Dedifferentiated amniotic fluid mesenchymal stem cell (primary cell): ENCODE results near the gene RAPSN.

Source experiments
- DNase-seq: peaks from one replicate; pipeline ENCODE4 v3.0.0-alpha.2; 2016; ENCODE audit errors: extremely low spot score

Gene RAPSN

DNA sequence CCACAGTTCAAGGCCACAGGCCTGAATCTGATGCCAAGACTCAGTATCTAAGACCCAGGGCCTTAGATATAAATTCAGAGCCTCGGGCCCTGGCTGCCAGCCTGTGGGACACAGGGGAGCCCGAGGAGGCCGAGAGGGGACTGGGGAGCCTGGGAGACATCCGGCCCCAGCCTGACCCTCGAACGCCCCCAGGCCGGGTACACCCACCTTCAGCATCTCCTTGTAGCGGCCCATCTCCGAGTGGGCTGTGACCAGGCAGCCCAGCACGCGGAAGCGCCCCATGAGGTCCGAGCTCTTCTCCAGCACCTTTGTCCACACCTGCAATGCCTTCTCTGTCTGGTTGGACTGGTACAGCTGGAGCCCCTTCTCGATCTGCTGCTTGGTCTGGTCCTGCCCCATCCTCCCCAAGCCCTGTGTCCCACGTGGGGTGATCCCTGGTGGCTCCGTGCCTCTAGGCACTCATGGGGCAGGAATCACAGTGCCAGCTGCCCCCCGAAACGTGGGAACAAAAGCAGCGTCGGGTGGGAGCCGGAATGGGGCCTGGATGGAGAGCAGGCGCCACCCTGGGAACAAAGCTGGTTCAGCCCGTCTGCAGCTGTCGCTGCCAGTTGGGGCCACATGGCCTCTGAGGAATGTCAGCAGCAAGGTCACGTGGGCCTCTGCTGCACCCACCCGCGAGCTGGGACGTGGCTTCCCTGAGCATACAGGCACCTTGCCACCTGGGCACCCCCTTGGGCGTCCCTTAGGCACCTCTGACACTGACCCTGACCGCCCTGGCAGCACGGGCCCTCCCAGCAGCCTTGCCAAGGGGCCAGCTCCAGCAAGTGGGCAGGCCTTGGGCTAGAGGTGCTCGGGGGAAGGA, at the start of gene RAPSN:
Gene RAPSN (minus strand): TSS at position 571 of the 862 bp plus-strand sequence. CDS start 172 bp downstream, at position 399.
- no peak for DNase-seq

DNA sequence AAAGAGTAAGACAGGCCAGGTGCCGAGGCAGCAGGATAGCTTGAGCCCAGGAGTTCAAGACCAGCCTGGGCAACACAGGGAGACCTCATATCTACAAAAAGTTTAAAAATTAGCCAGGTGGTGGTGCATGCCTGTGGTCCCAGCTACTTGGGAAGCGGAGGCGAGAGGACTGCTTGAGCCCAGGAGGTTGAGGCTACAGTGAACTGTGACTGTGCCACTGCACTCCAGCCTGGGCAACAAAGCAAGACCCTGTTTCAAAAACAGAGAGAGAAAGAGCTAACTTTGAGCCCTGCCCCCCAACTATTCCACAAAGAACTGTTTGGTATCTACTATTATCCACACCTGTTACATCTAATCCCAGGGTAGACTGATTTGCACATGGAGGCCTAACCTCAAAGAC, 49.2 kb upstream of the RAPSN start:
- no peak for DNase-seq

DNA sequence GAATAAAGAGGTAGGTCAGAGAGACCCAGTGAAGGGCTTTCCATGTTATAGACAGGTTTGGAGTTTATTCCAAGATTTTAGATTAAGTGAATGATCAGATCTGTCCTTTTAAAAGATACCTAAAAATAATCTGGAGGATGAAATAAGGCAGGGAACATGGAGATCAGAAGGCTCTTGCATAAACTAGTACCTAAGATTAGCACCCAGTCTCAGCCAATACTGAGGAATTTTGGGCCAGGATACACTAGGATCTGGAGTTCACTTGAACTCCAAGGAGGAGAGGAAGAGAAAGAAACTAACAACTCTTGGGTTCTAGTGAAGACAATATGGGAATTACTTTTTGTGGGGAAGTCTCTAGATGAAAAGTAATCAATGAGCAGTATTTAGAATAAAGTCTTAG, 47.9 kb upstream of the RAPSN start:
- no peak for DNase-seq

DNA sequence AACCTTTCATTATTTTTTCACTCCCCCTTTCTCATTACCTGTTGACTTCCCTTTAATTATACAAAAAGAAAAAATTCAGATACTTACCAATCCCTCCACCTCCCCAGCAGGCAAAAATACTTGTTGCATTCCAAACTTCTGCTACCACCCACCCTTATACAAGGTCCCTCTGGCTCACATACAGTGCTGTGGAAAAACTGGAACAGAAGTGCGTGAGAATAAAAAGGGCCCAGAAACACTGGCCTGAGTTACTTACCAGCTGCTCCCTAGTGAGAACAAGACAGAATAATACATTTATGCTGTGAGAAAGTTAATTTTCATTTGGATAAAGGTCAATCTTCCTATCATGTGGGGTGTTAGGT, 46.9 kb upstream of the RAPSN start:
- DNase-seq, result no peak

DNA sequence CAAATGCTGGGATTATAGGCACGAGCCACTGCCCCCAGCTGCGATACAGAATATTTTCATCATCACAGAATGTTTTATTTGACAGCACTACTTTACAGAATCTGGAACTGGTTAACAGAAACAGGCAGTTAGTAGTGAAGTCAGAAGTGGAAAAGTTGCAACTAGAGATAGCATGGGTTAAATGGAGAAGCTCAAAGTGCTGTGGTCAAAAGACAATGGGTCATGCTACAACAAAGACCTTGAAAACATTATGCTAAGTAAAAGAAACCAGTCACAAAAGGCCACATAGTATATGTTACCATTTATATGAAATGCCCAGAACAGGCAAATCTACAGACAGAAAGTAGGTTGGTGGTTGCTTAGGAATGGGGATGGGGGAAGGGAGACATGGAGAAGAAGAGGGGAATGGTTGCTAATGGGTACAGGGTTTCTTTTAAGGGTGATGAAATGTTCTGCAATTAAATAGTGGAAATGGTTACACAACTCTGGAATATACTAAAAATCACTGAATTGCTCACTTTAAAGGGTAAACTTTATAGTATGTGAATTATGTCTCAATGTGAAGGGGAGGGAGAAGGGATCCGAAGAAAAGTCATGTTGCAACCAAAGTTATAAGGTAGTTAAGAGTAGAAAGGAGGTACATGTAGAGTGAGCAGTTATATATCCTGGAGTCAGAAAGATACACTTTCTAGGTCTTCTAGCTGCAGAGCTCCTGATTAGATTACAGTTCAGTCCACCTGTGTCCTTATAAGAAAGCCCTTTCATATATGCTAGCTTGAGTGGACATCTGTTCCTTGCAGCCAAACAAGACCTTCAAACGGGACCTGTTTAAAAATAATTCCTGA, 46.3 kb upstream of the RAPSN start:
- DNase-seq, result peak; percentile 87

DNA sequence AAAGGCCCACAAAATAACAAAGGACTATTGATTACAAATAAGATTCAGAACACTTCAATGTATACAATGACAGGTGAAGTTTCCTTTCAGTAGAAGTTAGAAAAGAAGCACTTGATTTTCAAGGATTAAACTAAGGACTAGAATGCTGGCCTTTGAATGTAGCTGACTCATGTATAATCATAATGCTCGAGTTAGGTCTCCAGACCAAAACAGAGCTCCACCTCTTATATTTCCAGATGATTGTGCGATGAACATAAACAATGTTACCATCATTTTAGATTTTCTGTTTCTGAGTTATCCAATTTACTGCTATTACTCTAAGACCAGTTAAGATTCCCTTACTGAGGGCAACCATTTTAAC, 40.4 kb upstream of the RAPSN start:
- DNase-seq, result peak; percentile 42

DNA sequence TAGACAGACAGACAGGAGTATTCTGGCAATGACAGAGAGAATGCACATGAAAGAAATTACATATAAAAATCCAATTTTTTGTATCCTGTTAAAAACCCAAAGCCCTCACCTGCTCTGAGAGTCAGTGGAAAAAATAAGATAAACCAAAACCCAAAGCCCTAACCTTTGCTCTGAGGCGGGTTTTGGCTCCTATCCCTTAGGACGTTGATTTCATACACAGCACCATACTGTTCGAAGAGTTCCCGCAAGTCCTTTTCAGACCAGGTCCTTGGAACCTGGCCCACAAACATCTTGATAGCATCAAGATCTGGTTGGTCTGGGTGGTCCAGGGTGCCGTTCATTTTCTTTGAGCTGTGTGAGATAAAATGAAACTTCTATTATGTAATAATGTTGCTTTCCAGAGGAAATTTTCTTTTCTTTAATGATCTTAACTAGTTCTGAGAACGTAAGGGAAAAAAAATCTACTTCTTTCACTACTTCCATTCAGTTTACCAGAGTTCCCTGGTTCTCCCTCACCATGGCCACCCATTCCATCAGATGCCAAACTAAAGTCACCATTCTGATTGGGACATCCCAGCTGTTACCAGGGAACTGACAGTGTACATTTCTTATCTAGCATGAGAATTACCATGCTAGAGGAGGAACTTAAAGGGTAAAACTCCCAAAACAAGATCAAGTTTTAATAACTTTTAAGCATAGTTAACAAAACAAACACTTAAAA, 39.9 kb upstream of the RAPSN start:
- no peak for DNase-seq

DNA sequence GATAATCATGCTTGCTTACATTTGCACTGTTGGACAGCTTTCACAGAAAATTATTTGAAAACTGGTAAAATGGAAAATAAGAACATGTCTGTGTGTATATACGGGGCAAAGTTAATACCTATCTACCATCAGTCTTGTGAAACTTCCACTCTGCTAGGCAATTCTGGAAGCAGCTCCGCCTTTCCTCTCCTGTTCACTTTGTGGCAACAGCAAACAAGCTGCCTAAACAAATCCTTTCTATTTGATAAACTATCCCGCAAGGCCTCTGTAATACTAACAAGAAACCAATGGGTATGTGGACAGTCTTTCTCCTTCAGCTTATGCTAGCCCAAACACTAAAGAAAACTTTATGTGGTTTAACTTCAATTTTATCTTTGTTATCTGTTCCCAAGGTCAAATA, 39.2 kb upstream of the RAPSN start:
- DNase-seq, result no peak

DNA sequence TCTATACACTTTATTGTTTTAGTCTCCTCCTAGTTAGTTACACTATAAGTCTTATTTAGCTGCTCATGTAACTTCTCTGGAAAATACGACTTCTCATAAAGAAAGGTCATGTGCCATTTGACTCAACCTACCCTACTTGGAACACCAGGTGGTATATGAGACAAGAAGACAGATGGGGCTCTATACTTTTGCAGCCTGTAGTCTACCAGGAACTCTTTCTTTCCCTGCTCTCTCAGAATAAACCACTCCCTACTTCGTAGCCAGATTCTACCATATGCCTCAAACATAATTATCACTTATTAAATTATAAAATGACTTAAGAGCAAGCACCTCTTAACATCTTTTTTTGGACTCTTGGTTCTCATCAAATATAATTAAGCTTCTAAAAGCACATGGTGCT, 38.5 kb upstream of the RAPSN start:
- DNase-seq, result no peak

DNA sequence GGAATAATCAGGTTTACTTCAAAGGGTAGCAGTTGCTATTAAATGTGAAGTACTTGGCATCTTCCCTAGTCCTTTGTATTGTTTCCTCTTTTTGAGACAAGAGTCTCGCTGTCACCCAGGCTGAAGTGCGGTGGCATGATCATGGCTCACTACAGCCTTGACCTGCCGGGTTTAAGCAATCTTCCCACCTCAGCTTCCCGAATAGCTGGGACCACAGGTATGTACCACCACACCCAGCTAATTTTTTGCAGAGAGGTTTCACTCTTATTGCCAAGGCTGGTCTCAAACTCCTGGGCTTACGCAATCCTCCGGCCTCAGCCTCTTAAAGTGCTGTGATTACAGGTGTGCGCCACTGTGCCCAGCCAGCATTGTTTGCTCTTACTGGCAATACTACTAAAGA, 36.2 kb upstream of the RAPSN start:
- DNase-seq, result no peak

DNA sequence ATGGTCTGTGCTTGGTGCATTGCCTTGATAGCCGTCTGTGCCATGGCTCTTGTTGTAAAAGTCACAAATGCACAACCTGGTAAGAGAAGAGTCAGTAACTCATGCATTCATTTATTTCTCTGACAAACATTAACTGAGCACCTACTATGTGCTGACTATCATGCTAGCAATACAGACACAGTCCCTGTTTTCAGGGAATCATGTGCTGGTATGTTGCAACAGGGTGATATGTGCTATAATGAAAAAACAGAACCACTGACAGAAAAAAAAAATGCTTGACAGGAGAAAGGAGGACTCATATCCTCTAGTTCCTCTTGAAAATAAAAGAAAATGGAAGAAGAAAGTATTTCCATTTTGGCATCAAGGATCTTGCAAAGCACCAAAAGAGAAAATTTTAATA, 34.5 kb upstream of the RAPSN start:
- no peak for DNase-seq

DNA sequence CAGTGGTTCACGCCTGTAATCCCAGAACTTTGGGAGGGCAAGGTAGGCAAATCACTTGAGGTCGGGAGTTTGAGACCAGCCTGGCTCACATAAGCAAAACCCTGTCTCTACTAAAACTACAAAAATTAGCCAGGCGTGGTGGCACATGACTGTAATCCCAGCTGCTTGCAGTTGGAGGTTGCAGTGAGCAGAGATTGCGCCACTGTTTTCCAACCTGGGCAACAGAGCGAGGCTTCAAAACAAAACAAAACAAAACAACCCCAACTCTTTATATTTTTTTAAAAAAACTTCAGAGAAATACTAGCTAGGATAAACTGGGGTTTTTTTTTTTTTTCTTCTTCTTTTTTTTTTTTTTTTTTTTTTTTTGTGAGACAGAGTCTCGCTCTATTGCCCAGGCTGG, 31.8 kb upstream of the RAPSN start:
- DNase-seq, result no peak

DNA sequence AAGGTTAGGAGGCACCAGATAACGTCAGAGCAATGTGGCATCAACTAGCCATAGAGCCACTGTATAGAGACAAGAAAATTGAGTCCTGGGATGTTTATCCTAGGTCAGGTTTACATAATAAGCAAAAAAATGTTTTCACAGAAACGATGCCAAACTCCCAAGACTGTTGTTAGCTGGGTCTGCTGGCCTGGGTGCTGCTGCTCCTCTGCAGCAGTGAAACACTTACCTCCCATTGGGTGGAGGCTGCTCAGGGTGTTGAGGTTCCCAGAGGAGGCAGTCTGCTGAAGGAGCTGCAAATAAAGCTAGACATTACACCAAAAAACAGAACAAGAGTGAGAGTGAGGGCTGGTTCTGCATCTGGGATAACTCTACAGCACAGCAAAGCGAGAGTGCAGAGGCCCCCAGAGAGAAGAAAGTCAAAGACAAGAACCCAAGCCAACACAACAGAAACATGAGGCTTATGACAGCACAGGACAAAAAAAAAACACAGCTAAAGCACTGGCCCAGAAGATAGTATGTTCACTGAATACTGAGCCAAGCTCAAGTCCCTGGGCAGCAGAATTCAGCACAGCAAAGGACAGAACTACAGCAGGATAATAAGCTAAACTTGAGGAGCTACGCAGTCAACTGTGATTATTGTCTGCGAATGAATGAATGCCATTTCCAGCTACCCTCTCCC, 29.9 kb upstream of the RAPSN start:
- DNase-seq, result no peak

DNA sequence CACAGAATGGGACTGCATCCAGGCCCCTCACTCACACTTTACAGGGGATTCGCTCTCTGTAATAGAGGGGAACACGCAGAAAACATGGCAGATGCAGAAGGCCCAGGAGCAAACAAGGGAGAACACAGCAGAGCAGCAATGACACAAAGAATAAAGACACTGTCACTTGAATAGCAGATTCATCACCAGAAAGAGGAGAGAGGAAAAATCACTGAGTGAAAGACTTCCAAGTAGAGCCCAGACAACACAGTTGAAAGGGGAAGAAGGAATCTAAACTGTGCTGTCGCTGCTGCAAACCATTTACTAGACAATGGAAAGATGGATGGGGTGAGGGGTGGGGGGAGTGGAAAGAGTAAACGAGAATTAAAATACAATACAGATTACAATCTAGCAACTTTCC, 28.8 kb upstream of the RAPSN start:
- no peak for DNase-seq

DNA sequence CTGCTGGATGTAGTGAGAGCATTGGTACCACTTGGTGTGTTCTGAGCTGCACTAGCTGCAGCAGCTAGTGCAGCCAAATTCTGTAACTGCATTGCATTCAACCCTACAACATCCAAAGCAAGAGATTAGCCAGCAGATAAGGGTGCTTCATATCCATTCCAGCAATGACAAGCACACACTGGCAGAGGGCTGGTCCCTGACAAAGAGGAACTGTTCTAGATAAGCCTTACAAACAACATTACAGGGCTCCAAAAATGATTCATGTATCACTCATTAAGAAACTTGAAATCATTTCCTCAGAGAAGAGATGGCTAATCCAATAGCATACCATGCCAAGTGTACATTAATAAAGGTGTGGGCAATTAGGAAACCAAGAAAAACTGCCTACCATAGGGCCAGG, 28.4 kb upstream of the RAPSN start:
- DNase-seq, result no peak

DNA sequence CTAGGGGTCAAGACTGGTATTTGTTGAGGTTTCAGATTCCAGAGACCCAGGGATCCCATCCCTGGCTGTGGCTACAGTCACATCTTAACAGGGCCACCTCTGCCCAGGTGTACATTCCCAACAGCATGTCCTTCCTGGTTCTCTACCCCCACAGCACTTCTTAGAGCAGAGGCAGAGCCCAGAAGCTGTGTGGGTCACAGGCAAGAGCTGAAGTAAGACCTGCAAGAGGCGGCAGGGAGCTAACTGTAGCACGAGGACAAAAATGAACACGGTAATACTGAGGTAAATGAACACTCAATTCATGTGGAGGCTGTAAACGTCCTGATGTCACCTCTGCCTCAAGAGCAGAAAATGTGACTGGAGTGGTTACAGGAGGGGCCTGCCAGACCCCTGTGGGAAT, 21.7 kb upstream of the RAPSN start:
- DNase-seq, result no peak

DNA sequence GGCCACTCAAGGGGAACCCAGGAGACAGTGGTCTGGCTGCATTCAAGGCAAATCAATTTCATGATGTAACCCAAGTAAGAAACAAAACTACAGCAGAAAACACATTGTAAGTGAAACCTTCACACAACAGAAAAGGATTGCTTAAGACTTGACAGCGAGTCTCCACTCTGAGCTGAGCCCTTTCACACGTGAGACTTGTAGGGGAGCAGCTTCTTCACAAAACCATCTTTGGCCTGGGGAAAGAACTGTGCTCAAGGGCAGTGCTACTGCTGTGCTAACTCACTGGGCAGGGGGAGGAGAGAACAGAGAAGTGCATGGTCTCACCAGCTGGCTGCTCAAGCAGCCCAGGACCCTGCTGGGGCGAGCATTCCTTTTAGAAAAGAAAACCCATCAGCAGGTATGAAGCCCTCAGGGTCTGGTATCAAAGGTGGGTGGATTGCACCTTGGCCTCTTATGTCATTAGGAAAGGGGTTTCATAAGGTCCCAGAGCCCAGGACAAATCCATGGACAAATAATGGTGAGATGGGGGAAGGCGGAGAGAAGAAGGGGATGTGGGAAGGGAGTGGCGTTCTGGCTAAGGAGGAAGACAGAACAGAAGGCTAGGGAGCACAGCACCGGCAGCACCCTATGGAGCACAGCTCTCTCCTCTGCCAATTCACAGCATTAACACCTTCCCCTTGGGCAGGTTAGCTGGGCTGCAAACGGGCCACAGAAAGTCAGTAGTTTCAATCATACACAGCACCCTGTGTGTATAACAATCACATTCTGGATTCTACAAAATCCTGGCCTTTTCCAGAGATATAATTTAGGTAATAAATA, 20.6 kb upstream of the RAPSN start:
- DNase-seq, result no peak

DNA sequence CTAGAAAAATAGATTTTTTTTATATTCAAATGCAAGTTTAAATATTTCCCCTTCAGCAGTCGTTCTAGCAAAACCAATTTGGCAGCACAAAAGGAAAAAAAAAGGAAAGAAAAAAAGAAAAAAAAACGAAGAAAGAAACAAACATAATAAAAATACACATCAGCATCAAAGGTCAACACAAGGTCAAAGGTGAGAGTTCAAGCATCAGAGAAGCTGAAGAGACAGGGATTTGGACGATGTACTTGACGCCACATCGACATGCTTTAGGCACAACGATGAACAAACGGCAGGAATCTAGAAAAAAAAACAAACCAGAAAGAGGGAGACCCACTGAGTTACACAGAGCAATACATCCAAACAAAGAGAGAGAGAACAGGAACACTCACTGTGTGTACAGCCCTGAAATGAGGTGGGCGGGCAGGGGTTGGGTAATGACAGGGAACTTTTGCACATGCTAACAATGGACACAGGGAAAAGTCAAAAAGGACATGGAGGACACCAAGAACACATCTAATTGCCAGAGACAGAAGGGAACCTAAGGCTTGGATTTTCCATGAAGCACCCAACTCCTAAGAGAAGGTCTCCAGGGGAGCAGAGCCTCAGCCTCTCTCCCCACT, 19.8 kb upstream of the RAPSN start:
- no peak for DNase-seq

DNA sequence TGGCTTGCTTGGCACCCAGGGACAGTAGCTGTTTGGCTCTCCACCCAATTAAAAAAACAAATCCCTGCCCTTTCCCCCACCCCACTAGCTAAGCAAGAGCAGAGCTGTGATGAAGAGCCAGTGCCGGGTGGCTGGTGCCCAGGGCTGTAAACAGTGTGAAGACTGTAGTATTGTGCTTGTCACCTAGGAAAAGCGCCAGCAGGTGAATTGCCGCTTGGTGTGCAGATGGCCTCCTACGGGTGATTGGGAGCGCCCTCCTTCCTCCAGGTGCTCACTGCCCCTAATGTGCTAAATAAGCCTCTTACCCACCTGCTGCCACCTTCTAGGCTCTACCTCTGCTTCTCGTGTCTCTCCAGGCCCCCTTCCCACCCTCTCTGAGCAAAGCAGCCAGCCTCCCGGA, 18.4 kb upstream of the RAPSN start:
- no peak for DNase-seq

DNA sequence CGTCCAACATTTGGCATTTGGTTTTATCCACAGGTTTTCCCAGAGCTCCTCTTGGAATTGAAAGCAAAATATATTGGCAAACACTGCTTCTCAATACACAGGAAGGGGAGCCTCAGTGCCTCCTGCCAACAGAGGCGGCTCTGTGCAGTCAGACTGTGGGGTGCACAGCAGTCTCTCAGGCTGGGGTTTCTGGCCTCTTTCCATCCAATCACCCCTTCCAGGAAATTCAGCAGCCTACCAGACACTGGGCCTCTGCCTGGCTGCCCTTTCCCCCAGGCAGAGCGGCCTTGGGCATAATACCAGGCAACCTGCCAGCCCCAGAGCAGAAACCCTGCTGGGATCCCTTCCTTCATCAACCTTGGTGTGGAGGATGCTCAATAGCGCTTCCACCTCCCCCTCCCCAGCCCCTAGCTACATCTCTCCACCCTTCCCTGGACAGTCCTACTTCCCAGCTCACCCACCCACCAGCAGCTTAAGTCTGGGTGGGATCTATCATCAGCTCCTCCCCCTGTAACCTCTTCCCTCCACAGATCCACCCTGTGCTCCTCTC, 17.8 kb upstream of the RAPSN start:
- no peak for DNase-seq
